HepG2 (cell line): Measurements from ENCODE around the gene HOXA7. TPM values are rescaled to one million over a fixed set of nuclear protein-coding genes. Genes with fewer than 3 reads are reported as not detected.

Experiments used
- CEBPB ChIP-seq: IDR thresholded peaks from 2 replicates; pipeline ENCODE4 v1.6.1; 2011; ENCODE audit warnings: low read depth, low read length, improper control_type of control experiment, borderline replicate concordance
- FOXO4 ChIP-seq: sonication (generic); formaldehyde crosslinking; conservative IDR thresholded peaks from 2 replicates; pipeline ENCODE4 v1.8.1; 2023; ENCODE audit warnings: missing genetic modification reagents
- KAT2B ChIP-seq: fragments of 150-350 bp; IDR thresholded peaks from 2 replicates; pipeline ENCODE4 v1.6.1; 2014; ENCODE audit warnings: low read depth, low read length, borderline replicate concordance
- PRDM10 ChIP-seq: sonication (generic); formaldehyde crosslinking; IDR thresholded peaks from 2 replicates; pipeline ENCODE4 v1.4.0; 2020; ENCODE audit warnings: low read depth, missing genetic modification reagents
- SOX5 ChIP-seq: IDR thresholded peaks from 2 replicates; pipeline ENCODE4 v1.6.1; 2016; ENCODE audit warnings: borderline replicate concordance
- SRSF1 ChIP-seq: fragments of 200-400 bp; formaldehyde crosslinking; optimal IDR thresholded peaks from 2 replicates; pipeline ENCODE3; 2017; ENCODE audit warnings: mild to moderate bottlenecking, low read depth, low read length, moderate library complexity
- SUZ12 ChIP-seq: fragments of 150-350 bp; IDR thresholded peaks from 2 replicates; pipeline ENCODE4 v1.6.1; 2014; ENCODE audit warnings: low read depth, low read length
- ZBTB7A ChIP-seq: sonication (generic); formaldehyde crosslinking; IDR thresholded peaks from 2 replicates; pipeline ENCODE4 v1.8.0; 2022; ENCODE audit warnings: mild to moderate bottlenecking, missing genetic modification reagents
- ZFP62 ChIP-seq: sonication (generic); formaldehyde crosslinking; IDR thresholded peaks from 2 replicates; pipeline ENCODE4 v1.4.0; 2020; ENCODE audit warnings: missing genetic modification reagents
- ZNF318 ChIP-seq: sonication (generic); formaldehyde crosslinking; IDR thresholded peaks from 2 replicates; pipeline ENCODE4 v1.4.0; 2020; ENCODE audit warnings: mild to moderate bottlenecking, missing genetic modification reagents
- ZNF597 ChIP-seq: sonication (generic); formaldehyde crosslinking; IDR thresholded peaks from 2 replicates; pipeline ENCODE4 v1.5.0; 2020; ENCODE audit warnings: missing genetic modification reagents
- ZNF747 ChIP-seq: sonication (generic); formaldehyde crosslinking; IDR thresholded peaks from 2 replicates; pipeline ENCODE4 v1.8.1; 2023; ENCODE audit warnings: missing genetic modification reagents, mild to moderate bottlenecking, borderline replicate concordance
- polyA plus RNA-seq, 8 experiments: library from polyadenylated mRNA; depleted of rRNA in 3 of 8; stranded (reverse) in 7 of 8; unstranded in 1 of 8; fragments of >200 nt; fragmentation: Illumina TruSeq in 4 of 8; extraction: Trizol in 4 of 8; gene quantifications; 2 replicates each; pipeline versions ENCODE4 v1.2.1 to v1.2.3, GENCODE V29; 2011 to 2016; ENCODE audit warnings: low read depth in 4 of 8, missing spikeins in 1 of 8, mixed read lengths in 1 of 8; ENCODE audit not compliant: insufficient read depth in 1 of 8
- total RNA-seq, 5 experiments: library from RNA; depleted of rRNA; stranded (reverse); fragments of >200 nt; fragmentation: Illumina TruSeq; extraction: Trizol; gene quantifications; 2 replicates each; pipeline ENCODE4 v1.2.3, GENCODE V29; 2016; ENCODE audit warnings: low read depth in 1 of 5

The HOXA7 gene
- total and polyA plus RNA-seq, 2 of the 13 experiments (the other 11 are each of a cell fraction or from before 2014, with no cell fraction given): 0.05 TPM; not detected in 1

GRCh38 chr7:27143023-27143949 lies 13.2 kb downstream of the HOXA7 start, which contains the start of gene HOXA5 (continued):
- TF ChIP-seq ZNF318 (CRISPR knock-in tag) (no peak), SRSF1 (no peak), KAT2B (no peak), CEBPB (no peak), PRDM10 (CRISPR knock-in tag) (peak; percentile 1; the same call in 1 of the 2 replicates), SUZ12 (no peak), ZNF597 (CRISPR knock-in tag) (no peak), ZFP62 (CRISPR knock-in tag) (no peak), SOX5 (CRISPR knock-in tag) (no peak), ZBTB7A (CRISPR knock-in tag) (no peak), ZNF747 (CRISPR knock-in tag) (no peak; the same call in 1 of the 2 replicates), FOXO4 (no peak)
